Measurements from ENCODE around the gene TRIM71.

The TRIM71 gene

DNA sequence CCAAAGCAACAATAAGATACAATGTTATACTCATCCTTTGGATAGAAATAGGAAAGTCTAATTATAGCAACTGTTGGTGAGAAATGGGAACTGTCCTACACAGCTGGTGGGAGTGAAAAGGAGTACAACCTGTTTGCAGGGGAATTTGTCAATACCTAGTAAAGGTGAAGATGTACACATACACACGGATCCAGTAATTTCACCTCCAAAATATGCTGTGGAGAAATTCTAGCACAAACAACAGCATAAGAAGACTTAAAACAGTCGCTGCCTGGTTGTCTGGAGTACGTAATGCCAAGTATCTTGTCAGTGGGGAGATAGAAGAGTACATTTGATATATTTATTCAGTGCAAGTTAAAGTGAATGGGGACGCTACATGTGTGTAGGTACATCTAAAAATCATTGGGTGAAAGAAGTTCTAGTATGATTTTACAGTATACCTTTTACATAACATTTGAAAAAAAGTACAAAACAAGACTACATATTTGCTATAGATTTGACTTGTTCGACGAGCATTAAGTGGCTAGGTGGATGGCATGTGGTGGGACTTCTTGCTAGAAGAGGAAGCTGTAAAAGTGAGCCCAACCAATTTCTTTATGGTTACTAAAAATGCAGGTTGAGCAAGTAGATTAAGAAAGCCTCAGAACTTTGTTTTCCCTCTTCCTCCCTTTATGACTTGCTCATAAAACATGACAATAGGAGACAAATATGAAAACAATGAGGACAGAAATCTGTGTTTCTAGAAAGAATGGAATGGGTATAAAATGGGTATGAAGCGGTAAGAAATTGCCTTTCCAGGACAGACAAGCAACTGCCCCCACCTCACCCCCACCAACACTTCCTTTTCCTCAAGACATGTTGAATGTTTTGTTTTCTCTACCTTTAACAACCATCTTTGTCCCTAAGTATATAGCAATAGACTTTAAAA lies 83.5 kb downstream of the TRIM71 start:
- TF ChIP-seq SIN3A (IDR thresholded peaks at IDR 0.05; ENCODE audit: borderline replicate concordance, insufficient read depth, low read length) (no peak), FOXP2 (optimal IDR thresholded peaks at IDR 0.05; ENCODE audit: borderline replicate concordance, extremely low read depth, extremely low read length, insufficient read depth) (no peak)

DNA sequence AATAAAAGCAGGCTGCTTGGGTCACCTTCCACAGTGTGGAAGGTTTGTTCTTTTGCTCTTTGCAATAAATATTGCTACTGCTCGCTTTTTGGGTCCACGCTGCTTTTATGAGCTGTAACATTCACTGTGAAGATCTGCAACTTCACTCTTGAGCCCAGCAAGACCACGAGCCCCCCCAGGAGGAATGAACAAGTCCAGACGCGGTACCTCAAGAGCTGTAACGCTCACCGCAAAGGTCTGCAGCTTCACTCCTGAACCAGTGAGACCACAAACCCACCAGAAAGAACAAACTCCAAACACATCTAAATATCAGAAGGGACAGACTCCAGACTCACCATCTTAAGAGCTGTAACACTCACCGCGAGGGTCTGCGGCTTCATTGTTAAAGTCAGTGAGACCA lies 86.2 kb downstream of the TRIM71 start:
- no peak for TF ChIP-seq SIN3A (IDR thresholded peaks at IDR 0.05; ENCODE audit: borderline replicate concordance, insufficient read depth, low read length)
- TF ChIP-seq, protein P1, sequence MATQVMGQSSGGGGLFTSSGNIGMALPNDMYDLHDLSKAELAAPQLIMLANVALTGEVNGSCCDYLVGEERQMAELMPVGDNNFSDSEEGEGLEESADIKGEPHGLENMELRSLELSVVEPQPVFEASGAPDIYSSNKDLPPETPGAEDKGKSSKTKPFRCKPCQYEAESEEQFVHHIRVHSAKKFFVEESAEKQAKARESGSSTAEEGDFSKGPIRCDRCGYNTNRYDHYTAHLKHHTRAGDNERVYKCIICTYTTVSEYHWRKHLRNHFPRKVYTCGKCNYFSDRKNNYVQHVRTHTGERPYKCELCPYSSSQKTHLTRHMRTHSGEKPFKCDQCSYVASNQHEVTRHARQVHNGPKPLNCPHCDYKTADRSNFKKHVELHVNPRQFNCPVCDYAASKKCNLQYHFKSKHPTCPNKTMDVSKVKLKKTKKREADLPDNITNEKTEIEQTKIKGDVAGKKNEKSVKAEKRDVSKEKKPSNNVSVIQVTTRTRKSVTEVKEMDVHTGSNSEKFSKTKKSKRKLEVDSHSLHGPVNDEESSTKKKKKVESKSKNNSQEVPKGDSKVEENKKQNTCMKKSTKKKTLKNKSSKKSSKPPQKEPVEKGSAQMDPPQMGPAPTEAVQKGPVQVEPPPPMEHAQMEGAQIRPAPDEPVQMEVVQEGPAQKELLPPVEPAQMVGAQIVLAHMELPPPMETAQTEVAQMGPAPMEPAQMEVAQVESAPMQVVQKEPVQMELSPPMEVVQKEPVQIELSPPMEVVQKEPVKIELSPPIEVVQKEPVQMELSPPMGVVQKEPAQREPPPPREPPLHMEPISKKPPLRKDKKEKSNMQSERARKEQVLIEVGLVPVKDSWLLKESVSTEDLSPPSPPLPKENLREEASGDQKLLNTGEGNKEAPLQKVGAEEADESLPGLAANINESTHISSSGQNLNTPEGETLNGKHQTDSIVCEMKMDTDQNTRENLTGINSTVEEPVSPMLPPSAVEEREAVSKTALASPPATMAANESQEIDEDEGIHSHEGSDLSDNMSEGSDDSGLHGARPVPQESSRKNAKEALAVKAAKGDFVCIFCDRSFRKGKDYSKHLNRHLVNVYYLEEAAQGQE (IDR thresholded peaks at IDR 0.05; ENCODE audit: insufficient read depth in 1 of 2, low read depth in 2 of 2, low read length in 2 of 2): no peak

GRCh38 chr3:32909999-32910398 lies 92.2 kb downstream of the TRIM71 start:
- no peak for TF ChIP-seq POLR2AphosphoS5 (IDR thresholded peaks at IDR 0.05; ENCODE audit: low read depth, low read length)
- no peak for TF ChIP-seq SIN3A (IDR thresholded peaks at IDR 0.05; ENCODE audit: borderline replicate concordance, insufficient read depth, low read length)
- no peak for TF ChIP-seq TAF1 (IDR thresholded peaks at IDR 0.05; ENCODE audit: borderline replicate concordance, insufficient read depth, low read length)
- TF ChIP-seq FOXP2 (optimal IDR thresholded peaks at IDR 0.05; ENCODE audit: borderline replicate concordance, extremely low read depth, extremely low read length, insufficient read depth): no peak
- TF ChIP-seq, protein P1 (IDR thresholded peaks at IDR 0.05; ENCODE audit: insufficient read depth in 1 of 2, low read depth in 2 of 2, low read length in 2 of 2): no peak

DNA sequence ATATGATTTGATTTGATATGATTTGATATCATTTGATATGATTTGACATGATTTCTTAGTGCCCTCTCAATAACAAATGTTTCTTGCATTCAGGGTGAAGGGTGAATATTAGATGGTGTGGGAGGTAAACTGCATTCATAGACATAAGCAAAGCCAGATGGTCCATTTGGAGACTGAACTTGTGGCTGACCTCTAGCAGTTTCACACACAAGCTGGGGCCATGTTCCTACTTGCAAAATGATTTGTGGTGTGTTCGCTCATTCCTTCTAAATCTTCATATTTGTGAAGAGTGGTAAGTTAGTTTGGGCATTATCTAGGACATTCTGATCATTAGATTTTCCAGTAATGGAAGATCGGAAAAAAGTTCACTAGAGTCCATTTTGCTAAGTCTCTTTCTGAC lies 93.2 kb downstream of the TRIM71 start:
- no peak for TF ChIP-seq TAF1 (IDR thresholded peaks at IDR 0.05; ENCODE audit: borderline replicate concordance, insufficient read depth, low read length)

GRCh38 chr3:32912046-32912445 lies 94.2 kb downstream of the TRIM71 start:
- TF ChIP-seq SIN3A (IDR thresholded peaks at IDR 0.05; ENCODE audit: borderline replicate concordance, insufficient read depth, low read length): no peak
- TF ChIP-seq TAF1 (IDR thresholded peaks at IDR 0.05; ENCODE audit: borderline replicate concordance, insufficient read depth, low read length): no peak
- TF ChIP-seq POLR2AphosphoS5 (IDR thresholded peaks at IDR 0.05; ENCODE audit: low read depth, low read length): no peak
- TF ChIP-seq, protein P1 (IDR thresholded peaks at IDR 0.05; ENCODE audit: insufficient read depth in 1 of 2, low read depth in 2 of 2, low read length in 2 of 2): no peak
- no peak for TF ChIP-seq FOXP2 (optimal IDR thresholded peaks at IDR 0.05; ENCODE audit: borderline replicate concordance, extremely low read depth, extremely low read length, insufficient read depth)

GRCh38 chr3:32913790-32914446 lies 96.1 kb downstream of the TRIM71 start:
- no peak for TF ChIP-seq TAF1 (IDR thresholded peaks at IDR 0.05; ENCODE audit: borderline replicate concordance, insufficient read depth, low read length)
- TF ChIP-seq SIN3A (IDR thresholded peaks at IDR 0.05; ENCODE audit: borderline replicate concordance, insufficient read depth, low read length): no peak
- no peak for TF ChIP-seq FOXP2 (optimal IDR thresholded peaks at IDR 0.05; ENCODE audit: borderline replicate concordance, extremely low read depth, extremely low read length, insufficient read depth)
- TF ChIP-seq POLR2AphosphoS5 (IDR thresholded peaks at IDR 0.05; ENCODE audit: low read depth, low read length): no peak
- TF ChIP-seq, protein P1 (IDR thresholded peaks at IDR 0.05; ENCODE audit: insufficient read depth in 1 of 2, low read depth in 2 of 2, low read length in 2 of 2): no peak

All from PFSK-1 (cell line).